NCI-H146 (cell line): Measurements from ENCODE around the gene COA5.

Experiments
- DNase-seq: peaks from one replicate; lab custom pipeline; 2025; lab: John Stamatoyannopoulos, UW

The COA5 gene

GRCh38 chr2:98551316-98551715 lies 57.0 kb downstream of the COA5 start:
- DNase-seq, result no peak

- no peak for DNase-seq
Observed at GRCh38 chr2:98550165-98550564, 58.1 kb downstream of the COA5 start.
